WTC11 (cell line): ENCODE results near the gene GPRASP1. TPM values are rescaled to one million over a fixed set of nuclear protein-coding genes. Genes with fewer than 3 reads are reported as not detected.

ENCODE experiments used
- ATAC-seq: fragments of 200-7000 bp; cut with Tn5 transposase; 2 replicates; pipeline ENCODE4 v1.10.0; 2021; ENCODE audit warnings: mild to moderate bottlenecking, moderate library complexity
- CTCF ChIA-PET: fragments of 300-600 bp; sonication (Branson Sonifier 250); formaldehyde crosslinking; loops from one replicate; lab custom pipeline; 2021; ENCODE audit warnings: antibody characterized with exemption; lab: Charles Lee
- POLR2A ChIA-PET: fragments of 350-600 bp; sonication (Branson Sonifier 250); formaldehyde crosslinking; loops from one replicate; lab custom pipeline; 2021; ENCODE audit warnings: antibody characterized with exemption; lab: Charles Lee
- DNase-seq: peaks from one replicate; pipeline ENCODE4 v3.0.0; 2021; ENCODE audit warnings: low spot score
- H3K27ac Mint-ChIP-seq: 2 replicates; pipeline ENCODE4 v1.8.0; 2021; ENCODE audit warnings: mixed read lengths
- H3K27me3 Mint-ChIP-seq: 2 replicates; pipeline ENCODE4 v1.8.0; 2021; ENCODE audit warnings: low read depth, mild to moderate bottlenecking, moderate library complexity, mixed read lengths
- H3K36me3 Mint-ChIP-seq: 2 replicates; pipeline ENCODE4 v1.8.0; 2021; ENCODE audit warnings: mixed read lengths
- H3K4me1 Mint-ChIP-seq: 2 replicates; pipeline ENCODE4 v1.8.0; 2022; ENCODE audit warnings: mixed read lengths
- H3K4me3 Mint-ChIP-seq: 2 replicates; pipeline ENCODE4 v1.8.0; 2021; ENCODE audit warnings: mild to moderate bottlenecking, moderate library complexity, mixed read lengths
- H3K9me3 Mint-ChIP-seq: 2 replicates; pipeline ENCODE4 v1.8.0; 2021; ENCODE audit warnings: mixed read lengths
- CBFB ChIP-seq: sonication (generic); formaldehyde crosslinking; IDR thresholded peaks from 2 replicates; pipeline ENCODE4 v1.8.1; 2022; ENCODE audit warnings: mild to moderate bottlenecking, low read depth, missing genetic modification reagents
- JAZF1 ChIP-seq: fragments of 250-450 bp; sonication (Bioruptor Pico); IDR thresholded peaks from 2 replicates; pipeline ENCODE4 v1.9.0; 2021; ENCODE audit warnings: moderate library complexity, mild to moderate bottlenecking, inconsistent platforms
- MXD4 ChIP-seq: fragments of 250-450 bp; sonication (Bioruptor Pico); IDR thresholded peaks from 2 replicates; pipeline ENCODE4 v1.8.0; 2021; ENCODE audit warnings: mild to moderate bottlenecking, moderate library complexity, borderline replicate concordance
- NR2C2 ChIP-seq: sonication (generic); formaldehyde crosslinking; IDR thresholded peaks from 2 replicates; pipeline ENCODE4 v1.8.0; 2022; ENCODE audit warnings: mild to moderate bottlenecking, missing genetic modification reagents
- RORB ChIP-seq: fragments of 250-450 bp; sonication (Bioruptor Pico); IDR thresholded peaks from 2 replicates; pipeline ENCODE4 v1.9.0; 2021; ENCODE audit warnings: mild to moderate bottlenecking
- SOX15 ChIP-seq: fragments of 250-450 bp; sonication (Bioruptor Pico); IDR thresholded peaks from 2 replicates; pipeline ENCODE4 v1.9.0; 2021; ENCODE audit warnings: mild to moderate bottlenecking
- TEAD1 ChIP-seq: sonication (generic); formaldehyde crosslinking; IDR thresholded peaks from 2 replicates; pipeline ENCODE4 v1.8.0; 2022; ENCODE audit warnings: mild to moderate bottlenecking, missing genetic modification reagents
- TEAD4 ChIP-seq: sonication (generic); formaldehyde crosslinking; IDR thresholded peaks from 2 replicates; pipeline ENCODE4 v1.8.0; 2022; ENCODE audit warnings: mild to moderate bottlenecking, missing genetic modification reagents
- ZNF121 ChIP-seq: sonication (generic); formaldehyde crosslinking; IDR thresholded peaks from 2 replicates; pipeline ENCODE4 v1.8.0; 2023; ENCODE audit warnings: missing genetic modification reagents
- ZNF138 ChIP-seq: sonication (generic); formaldehyde crosslinking; conservative IDR thresholded peaks from 2 replicates; pipeline ENCODE4 v1.8.1; 2022; ENCODE audit warnings: mild to moderate bottlenecking, moderate library complexity, missing genetic modification reagents
- total RNA-seq: library from RNA; stranded (reverse); gene quantifications from 3 replicates; pipeline ENCODE4 v1.2.3, GENCODE V29; 2021
- TF ChIP-seq, protein P1 (sequence below): sonication (generic); formaldehyde crosslinking; IDR thresholded peaks from 2 replicates; pipeline ENCODE4 v1.8.0; 2023; ENCODE audit warnings: mild to moderate bottlenecking, missing genetic modification reagents
- TF ChIP-seq, protein P2 (sequence below): sonication (generic); formaldehyde crosslinking; IDR thresholded peaks from 2 replicates; pipeline ENCODE4 v1.8.0; 2023; ENCODE audit warnings: missing genetic modification reagents
- TF ChIP-seq, protein P3 (sequence below): sonication (generic); formaldehyde crosslinking; IDR thresholded peaks from 2 replicates; pipeline ENCODE4 v1.8.0; 2022; ENCODE audit warnings: mild to moderate bottlenecking, missing genetic modification reagents

The GPRASP1 gene
- total RNA-seq, 1 experiment from 2014 or later = 2.0 TPM

DNA sequence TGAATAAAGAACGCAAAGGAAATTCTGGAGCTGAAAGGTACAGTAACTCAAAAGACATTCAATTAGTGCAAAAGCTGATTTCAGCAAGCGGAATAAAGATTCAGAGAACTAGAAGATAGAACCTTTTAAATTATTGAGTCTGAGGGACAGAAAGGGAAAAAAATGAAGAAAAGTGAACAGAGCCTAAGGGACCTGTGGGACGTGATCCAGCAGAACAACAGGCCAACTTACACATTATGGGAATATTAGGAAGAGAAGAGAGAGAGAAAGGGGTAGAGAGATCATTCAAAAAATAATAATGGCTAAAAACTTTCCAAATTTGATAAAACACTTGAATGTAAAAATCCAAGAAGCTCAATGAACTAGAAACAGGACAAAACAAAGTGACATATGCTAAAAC, 43.5 kb downstream of the GPRASP1 start (continued):
- TF ChIP-seq CBFB (CRISPR knock-in tag) = no peak
- TF ChIP-seq JAZF1 (CRISPR knock-in tag) = no peak

DNA sequence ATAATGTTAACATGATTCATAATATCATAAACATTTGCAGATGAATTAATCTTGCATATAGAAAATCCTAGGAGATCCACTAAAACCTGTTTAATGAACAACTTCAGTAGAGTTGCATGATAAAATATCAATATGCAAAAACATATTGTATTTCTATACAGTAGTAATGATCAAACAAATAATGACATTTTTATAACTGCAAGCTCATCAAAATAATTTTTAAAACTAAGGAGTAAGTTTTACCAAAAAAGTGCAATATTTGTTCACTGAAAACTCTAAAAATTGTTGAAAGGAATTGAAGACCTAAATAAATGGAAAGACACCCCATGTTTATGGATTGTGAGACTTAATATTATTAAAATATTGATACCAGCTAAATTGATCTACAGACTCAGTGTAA, 45.0 kb downstream of the GPRASP1 start:
- TF ChIP-seq RORB (no peak), MXD4 (CRISPR knock-in tag) (no peak), ZNF121 (CRISPR knock-in tag) (no peak), TEAD4 (CRISPR knock-in tag) (no peak)
- TF ChIP-seq, protein P1, sequence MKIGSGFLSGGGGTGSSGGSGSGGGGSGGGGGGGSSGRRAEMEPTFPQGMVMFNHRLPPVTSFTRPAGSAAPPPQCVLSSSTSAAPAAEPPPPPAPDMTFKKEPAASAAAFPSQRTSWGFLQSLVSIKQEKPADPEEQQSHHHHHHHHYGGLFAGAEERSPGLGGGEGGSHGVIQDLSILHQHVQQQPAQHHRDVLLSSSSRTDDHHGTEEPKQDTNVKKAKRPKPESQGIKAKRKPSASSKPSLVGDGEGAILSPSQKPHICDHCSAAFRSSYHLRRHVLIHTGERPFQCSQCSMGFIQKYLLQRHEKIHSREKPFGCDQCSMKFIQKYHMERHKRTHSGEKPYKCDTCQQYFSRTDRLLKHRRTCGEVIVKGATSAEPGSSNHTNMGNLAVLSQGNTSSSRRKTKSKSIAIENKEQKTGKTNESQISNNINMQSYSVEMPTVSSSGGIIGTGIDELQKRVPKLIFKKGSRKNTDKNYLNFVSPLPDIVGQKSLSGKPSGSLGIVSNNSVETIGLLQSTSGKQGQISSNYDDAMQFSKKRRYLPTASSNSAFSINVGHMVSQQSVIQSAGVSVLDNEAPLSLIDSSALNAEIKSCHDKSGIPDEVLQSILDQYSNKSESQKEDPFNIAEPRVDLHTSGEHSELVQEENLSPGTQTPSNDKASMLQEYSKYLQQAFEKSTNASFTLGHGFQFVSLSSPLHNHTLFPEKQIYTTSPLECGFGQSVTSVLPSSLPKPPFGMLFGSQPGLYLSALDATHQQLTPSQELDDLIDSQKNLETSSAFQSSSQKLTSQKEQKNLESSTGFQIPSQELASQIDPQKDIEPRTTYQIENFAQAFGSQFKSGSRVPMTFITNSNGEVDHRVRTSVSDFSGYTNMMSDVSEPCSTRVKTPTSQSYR (CRISPR knock-in tag) = no peak
- H3K27me3 Mint-ChIP-seq = peaks cover 2% of the 10 kb centered on the region; the same call in 1 of the 2 replicates
- no peak for ATAC-seq
- DNase-seq = no peak
- POLR2A ChIA-PET = interaction anchor here (0.6 kb wide), 1 partner anchor 611 kb away, joined by 3 read pairs; no protein-coding TSS in a partner anchor
- CTCF ChIA-PET = no interaction called here
- no peak overlapping the region for H3K27ac Mint-ChIP-seq
- no peak overlapping the region for H3K4me3 Mint-ChIP-seq
- no peaks in the 10 kb centered on the region for H3K4me1 Mint-ChIP-seq
- H3K36me3 Mint-ChIP-seq = 0 out of 2 replicates have a peak, but pooled peaks cover 2% of the 10 kb centered on the region
- peaks cover 6% of the 10 kb centered on the region for H3K9me3 Mint-ChIP-seq

DNA sequence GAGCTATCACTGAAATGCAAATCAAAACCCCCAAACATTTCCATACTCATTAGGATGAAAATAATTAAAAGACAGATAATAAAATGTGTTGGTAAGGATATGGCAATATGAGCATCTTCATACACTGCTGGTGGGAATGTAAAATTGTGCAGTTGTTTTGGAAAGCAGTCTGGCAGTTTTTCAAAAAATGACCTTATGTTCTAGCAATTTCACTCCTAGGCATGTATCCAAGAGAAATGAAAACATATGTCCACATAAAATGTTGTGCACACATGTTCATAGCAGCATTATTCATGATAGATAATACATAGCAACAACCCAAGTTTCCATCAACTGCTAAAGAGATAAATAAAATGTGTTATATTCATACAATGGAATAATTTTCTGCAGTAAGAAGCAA, 46.2 kb downstream of the GPRASP1 start:
- DNase-seq (no peak), ATAC-seq (no peak)
- POLR2A ChIA-PET = no interaction called here
- Mint-ChIP-seq H3K27ac (no peak overlapping the region), H3K27me3 (peaks cover 2% of the 10 kb centered on the region; the same call in 1 of the 2 replicates), H3K9me3 (peaks cover 2% of the 10 kb centered on the region), H3K4me1 (no peaks in the 10 kb centered on the region), H3K36me3 (no peaks in the 10 kb centered on the region), H3K4me3 (no peak overlapping the region)
- TF ChIP-seq NR2C2 (CRISPR knock-in tag) (no peak), ZNF138 (CRISPR knock-in tag) (no peak), TEAD1 (CRISPR knock-in tag) (no peak), SOX15 (no peak)
- TF ChIP-seq, protein P2, sequence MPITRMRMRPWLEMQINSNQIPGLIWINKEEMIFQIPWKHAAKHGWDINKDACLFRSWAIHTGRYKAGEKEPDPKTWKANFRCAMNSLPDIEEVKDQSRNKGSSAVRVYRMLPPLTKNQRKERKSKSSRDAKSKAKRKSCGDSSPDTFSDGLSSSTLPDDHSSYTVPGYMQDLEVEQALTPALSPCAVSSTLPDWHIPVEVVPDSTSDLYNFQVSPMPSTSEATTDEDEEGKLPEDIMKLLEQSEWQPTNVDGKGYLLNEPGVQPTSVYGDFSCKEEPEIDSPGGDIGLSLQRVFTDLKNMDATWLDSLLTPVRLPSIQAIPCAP (CRISPR knock-in tag) = no peak
- TF ChIP-seq, protein P3, sequence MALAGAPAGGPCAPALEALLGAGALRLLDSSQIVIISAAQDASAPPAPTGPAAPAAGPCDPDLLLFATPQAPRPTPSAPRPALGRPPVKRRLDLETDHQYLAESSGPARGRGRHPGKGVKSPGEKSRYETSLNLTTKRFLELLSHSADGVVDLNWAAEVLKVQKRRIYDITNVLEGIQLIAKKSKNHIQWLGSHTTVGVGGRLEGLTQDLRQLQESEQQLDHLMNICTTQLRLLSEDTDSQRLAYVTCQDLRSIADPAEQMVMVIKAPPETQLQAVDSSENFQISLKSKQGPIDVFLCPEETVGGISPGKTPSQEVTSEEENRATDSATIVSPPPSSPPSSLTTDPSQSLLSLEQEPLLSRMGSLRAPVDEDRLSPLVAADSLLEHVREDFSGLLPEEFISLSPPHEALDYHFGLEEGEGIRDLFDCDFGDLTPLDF (CRISPR knock-in tag) = no peak
- CTCF ChIA-PET = no interaction called here

Other genes starting within 250 kb of the GPRASP1 start
- 0.11 to 0.31 TPM (median 0.18 TPM) in 3 replicates for gene NXF2B, start 211.5 kb upstream of the GPRASP1 start, total RNA-seq
- 0.46 to 0.82 TPM in 2 of 3 replicates, not detected in the other for gene TCP11X2, start 179.7 kb upstream of the GPRASP1 start, total RNA-seq
- gene TMSB15A, start 134.7 kb upstream of the GPRASP1 start, total RNA-seq = 30.3 to 56.0 TPM (median 49.4 TPM) in 3 replicates
- gene ARMCX5, start 52.0 kb upstream of the GPRASP1 start, total RNA-seq = 13.2 to 13.6 TPM (median 13.5 TPM) in 3 replicates
- 18.5 to 20.0 TPM (median 18.9 TPM) in 3 replicates for gene GPRASP2, start 61.0 kb downstream of the GPRASP1 start, total RNA-seq
- gene GPRASP3, start 69.3 kb downstream of the GPRASP1 start, total RNA-seq = 13.2 to 14.6 TPM (median 13.7 TPM) in 3 replicates